Measurements from ENCODE around the gene ESM1.

ESM1 gene, protein sequence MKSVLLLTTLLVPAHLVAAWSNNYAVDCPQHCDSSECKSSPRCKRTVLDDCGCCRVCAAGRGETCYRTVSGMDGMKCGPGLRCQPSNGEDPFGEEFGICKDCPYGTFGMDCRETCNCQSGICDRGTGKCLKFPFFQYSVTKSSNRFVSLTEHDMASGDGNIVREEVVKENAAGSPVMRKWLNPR

DNA sequence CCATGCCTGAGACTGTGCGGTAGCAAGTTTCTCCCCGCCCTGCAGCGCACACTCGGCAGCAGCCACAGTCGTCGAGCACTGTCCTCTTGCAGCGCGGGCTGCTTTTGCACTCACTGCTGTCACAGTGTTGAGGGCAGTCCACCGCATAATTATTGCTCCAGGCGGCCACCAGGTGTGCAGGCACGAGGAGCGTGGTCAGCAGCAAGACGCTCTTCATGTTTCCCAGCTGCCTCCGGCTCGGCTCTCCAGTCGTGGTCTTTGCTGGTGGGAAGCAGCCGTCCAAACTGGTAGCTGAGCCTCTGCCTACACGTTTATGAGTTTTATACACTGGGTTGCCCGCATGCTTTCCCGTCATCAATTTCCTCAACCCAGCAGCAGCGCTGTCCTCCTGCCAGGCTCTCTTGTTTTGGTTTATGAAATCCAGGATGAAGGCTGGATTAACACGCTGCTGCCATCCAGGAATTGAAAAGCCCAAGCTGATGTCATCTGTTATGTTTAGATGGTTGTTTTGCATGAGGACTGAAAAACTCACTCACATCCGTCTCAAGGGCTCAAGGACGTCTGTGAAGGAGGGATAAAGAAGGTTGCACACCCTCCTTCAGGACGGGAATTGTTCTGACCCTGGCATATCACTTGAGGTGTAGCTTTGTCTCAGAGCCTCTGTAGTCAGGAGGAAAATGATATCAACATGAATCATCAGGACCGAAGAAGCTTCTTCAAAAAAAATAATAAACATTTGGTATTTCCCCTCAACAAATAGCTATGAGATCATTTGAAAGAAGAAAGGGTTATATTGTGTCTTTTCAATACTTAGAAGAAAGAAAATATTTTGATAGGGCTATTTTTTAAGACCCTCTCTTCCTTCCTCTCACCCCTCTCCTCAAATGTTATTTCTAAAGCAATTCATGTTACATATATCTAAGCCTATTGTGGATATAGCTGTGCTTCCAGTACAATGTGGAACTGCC lies at the start of gene ESM1:
Gene ESM1, minus strand, starts transcription at position 293 of the 968 bp plus-strand sequence. Its CDS starts 76 bp downstream, at position 217.
- DNase-seq (ENCODE audit: extremely low read depth, insufficient read length), result no peak
- TF ChIP-seq, protein P1, sequence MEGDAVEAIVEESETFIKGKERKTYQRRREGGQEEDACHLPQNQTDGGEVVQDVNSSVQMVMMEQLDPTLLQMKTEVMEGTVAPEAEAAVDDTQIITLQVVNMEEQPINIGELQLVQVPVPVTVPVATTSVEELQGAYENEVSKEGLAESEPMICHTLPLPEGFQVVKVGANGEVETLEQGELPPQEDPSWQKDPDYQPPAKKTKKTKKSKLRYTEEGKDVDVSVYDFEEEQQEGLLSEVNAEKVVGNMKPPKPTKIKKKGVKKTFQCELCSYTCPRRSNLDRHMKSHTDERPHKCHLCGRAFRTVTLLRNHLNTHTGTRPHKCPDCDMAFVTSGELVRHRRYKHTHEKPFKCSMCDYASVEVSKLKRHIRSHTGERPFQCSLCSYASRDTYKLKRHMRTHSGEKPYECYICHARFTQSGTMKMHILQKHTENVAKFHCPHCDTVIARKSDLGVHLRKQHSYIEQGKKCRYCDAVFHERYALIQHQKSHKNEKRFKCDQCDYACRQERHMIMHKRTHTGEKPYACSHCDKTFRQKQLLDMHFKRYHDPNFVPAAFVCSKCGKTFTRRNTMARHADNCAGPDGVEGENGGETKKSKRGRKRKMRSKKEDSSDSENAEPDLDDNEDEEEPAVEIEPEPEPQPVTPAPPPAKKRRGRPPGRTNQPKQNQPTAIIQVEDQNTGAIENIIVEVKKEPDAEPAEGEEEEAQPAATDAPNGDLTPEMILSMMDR (IDR thresholded peaks at IDR 0.05; ENCODE audit: insufficient read depth, low read length, poor library complexity, severe bottlenecking), result no peak
- H3K4me3 ChIP-seq (replicated peaks; ENCODE audit: low read depth, low read length), result no peak within 1 kb of the TSS
- no peaks in the 10 kb centered on the region for H3K36me3 ChIP-seq (ENCODE audit: control insufficient read depth, insufficient read depth, low read length)
- H3K27me3 ChIP-seq (replicated peaks; ENCODE audit: control insufficient read depth, insufficient read depth, low read length), result peaks cover 1% of the 10 kb centered on the region

DNA sequence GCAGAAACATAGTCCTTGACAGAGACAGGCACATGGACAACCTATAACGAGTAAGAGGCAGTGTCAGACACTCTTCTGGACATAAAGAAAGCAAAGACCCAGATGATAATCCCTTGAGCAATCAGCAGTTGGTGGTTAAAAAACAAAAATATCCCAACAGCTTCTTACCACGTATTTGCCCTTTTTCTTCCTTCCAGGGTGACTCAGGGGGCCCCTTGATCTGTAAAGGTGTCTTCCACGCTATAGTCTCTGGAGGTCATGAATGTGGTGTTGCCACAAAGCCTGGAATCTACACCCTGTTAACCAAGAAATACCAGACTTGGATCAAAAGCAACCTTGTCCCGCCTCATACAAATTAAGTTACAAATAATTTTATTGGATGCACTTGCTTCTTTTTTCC lies 48.2 kb upstream of the ESM1 start:
- no peak overlapping the region for H3K4me3 ChIP-seq (replicated peaks; ENCODE audit: low read depth, low read length)

DNA sequence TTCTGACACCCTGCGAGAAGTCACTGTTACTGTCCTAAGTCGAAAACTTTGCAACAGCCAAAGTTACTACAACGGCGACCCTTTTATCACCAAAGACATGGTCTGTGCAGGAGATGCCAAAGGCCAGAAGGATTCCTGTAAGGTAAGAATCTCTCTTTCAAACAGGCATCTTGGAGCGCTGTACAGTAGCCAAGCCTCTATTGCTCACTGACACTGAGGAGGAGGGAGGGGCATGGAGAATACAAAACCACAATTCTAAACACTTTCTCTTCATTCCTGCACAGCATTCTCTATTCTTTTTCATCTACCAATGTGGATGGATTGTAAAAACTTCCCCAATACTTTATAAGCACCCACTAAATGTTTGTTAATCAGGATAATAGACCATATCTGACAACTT lies 46.1 kb upstream of the ESM1 start:
- no peak for DNase-seq (ENCODE audit: extremely low read depth, insufficient read length)
- Histone ChIP-seq H3K4me3 (replicated peaks; ENCODE audit: low read depth, low read length) (no peak overlapping the region), H3K36me3 (ENCODE audit: control insufficient read depth, insufficient read depth, low read length) (no peaks in the 10 kb centered on the region), H3K27me3 (replicated peaks; ENCODE audit: control insufficient read depth, insufficient read depth, low read length) (no peaks in the 10 kb centered on the region)
- TF ChIP-seq, protein P1 (IDR thresholded peaks at IDR 0.05; ENCODE audit: insufficient read depth, low read length, poor library complexity, severe bottlenecking), result no peak

More for the DNA sequence above, 48.2 kb upstream of the ESM1 start:
- no peaks in the 10 kb centered on the region for H3K36me3 ChIP-seq (ENCODE audit: control insufficient read depth, insufficient read depth, low read length)
- TF ChIP-seq, protein P1 (IDR thresholded peaks at IDR 0.05; ENCODE audit: insufficient read depth, low read length, poor library complexity, severe bottlenecking), result no peak
- no peak for DNase-seq (ENCODE audit: extremely low read depth, insufficient read length)
- H3K27me3 ChIP-seq (replicated peaks; ENCODE audit: control insufficient read depth, insufficient read depth, low read length), result no peaks in the 10 kb centered on the region

DNA sequence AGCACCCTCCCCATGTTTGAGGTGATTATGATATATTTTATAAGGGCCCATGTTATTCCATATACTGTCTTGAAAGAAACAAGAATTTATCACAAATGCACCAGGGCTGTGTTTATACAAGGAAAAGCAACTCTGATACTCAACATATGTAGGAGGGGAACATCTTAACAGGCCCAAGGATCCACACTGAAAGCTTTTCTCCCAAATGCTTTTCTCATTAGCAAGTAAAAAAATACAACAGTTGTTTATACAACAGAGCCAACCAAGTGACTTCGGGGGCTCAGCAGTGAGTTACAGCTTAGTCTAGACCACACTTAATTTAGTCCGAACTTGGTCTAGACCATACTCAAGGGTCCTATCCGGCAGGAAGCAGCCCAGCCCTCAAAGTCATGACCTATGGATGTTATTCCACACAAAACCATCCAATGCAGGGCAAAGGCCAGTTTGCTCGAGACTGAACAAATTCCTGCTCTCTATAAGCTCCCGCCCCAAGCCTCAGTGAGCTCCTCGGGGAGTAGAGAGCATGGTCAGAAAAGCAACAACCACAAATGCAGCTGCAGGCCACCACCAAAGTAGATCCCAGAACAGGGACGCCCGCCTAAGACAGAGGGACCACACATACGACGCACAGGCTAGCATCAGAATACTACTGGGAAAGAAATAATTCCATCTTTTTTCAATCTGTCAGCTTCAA lies 45.4 kb upstream of the ESM1 start:
- TF ChIP-seq, protein P1 (IDR thresholded peaks at IDR 0.05; ENCODE audit: insufficient read depth, low read length, poor library complexity, severe bottlenecking), result no peak
- no peak for DNase-seq (ENCODE audit: extremely low read depth, insufficient read length)
- no peaks in the 10 kb centered on the region for H3K27me3 ChIP-seq (replicated peaks; ENCODE audit: control insufficient read depth, insufficient read depth, low read length)
- no peak overlapping the region for H3K4me3 ChIP-seq (replicated peaks; ENCODE audit: low read depth, low read length)
- no peaks in the 10 kb centered on the region for H3K36me3 ChIP-seq (ENCODE audit: control insufficient read depth, insufficient read depth, low read length)

DNA sequence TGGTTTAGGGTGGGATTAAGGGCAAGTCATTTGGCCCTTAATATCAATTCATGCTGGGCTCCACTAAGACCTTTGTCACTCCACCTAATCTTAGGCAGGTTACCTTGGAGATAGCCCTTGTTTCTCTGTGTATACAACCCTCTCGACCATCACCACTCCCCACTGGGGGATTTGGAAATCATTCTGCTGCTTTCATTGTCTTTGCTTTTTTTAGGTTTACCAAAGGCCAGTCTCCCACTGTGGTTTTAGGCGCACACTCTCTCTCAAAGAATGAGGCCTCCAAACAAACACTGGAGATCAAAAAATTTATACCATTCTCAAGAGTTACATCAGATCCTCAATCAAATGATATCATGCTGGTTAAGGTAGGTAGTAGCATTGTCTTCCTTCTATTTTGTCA lies 44.8 kb upstream of the ESM1 start:
- Histone ChIP-seq H3K4me3 (replicated peaks; ENCODE audit: low read depth, low read length) (no peak overlapping the region), H3K36me3 (ENCODE audit: control insufficient read depth, insufficient read depth, low read length) (no peaks in the 10 kb centered on the region), H3K27me3 (replicated peaks; ENCODE audit: control insufficient read depth, insufficient read depth, low read length) (no peaks in the 10 kb centered on the region)
- TF ChIP-seq, protein P1 (IDR thresholded peaks at IDR 0.05; ENCODE audit: insufficient read depth, low read length, poor library complexity, severe bottlenecking), result no peak
- no peak for DNase-seq (ENCODE audit: extremely low read depth, insufficient read length)
